ENCODE data around the gene CRELD2. TPM values are rescaled to one million over a fixed set of nuclear protein-coding genes. Genes with fewer than 3 reads are reported as not detected.

CRELD2 gene
- total and polyA plus RNA-seq, 5 donors, result 21.8 to 40.0 (median 26.5) TPM

DNA sequence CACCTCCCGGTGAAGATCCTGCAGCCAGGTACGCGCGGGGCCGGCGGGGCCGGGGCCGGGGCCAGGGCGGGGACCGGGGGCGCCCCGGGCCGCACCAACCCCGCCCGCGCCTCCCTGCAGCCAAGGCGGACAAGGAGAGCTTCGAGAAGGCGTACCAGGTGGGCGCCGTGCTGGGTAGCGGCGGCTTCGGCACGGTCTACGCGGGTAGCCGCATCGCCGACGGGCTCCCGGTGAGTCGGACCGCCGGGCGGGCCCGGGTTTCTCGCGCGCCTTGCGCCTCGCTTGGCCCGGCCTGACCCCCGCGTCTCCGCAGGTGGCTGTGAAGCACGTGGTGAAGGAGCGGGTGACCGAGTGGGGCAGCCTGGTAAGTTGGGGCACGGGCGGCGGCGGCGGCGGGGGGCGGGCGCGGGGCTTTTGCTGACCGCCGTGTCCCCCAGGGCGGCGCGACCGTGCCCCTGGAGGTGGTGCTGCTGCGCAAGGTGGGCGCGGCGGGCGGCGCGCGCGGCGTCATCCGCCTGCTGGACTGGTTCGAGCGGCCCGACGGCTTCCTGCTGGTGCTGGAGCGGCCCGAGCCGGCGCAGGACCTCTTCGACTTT lies 42.7 kb downstream of the CRELD2 start:
- no peak for ATAC-seq
- peak overlapping the region; percentile 97 for H3K27ac ChIP-seq (ENCODE audit: low read length)
- WGBS, result under 1% methylated on average over 83 of the region's 84 CpGs
- peaks cover 9% of the 10 kb centered on the region for H3K4me1 ChIP-seq (ENCODE audit: control insufficient read depth, insufficient read depth, low read length)
- no peaks in the 10 kb centered on the region for H3K27me3 ChIP-seq (ENCODE audit: control insufficient read depth, insufficient read depth)
- intact Hi-C loops (cut with DNase I), result no loop called here
- peak; percentile 62 to 81 (median 80) for DNase-seq
- peak overlapping the region; percentile 90 for H3K4me3 ChIP-seq (ENCODE audit: low read length)
- H3K9me3 ChIP-seq (ENCODE audit: control insufficient read depth, low read length), result no peaks in the 10 kb centered on the region

DNA sequence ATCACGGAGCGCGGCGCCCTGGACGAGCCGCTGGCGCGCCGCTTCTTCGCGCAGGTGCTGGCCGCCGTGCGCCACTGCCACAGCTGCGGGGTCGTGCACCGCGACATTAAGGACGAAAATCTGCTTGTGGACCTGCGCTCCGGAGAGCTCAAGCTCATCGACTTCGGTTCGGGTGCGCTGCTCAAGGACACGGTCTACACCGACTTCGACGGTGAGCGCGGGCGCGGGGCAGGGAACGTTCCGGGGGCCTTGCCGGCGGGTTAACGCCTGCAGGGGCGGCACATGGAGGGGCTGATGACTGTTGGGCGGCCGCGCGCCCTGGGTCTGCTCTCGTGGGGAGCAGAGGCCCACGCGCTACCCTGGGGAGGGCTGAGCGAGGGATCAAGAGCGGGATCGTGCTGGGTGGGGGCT lies 43.2 kb downstream of the CRELD2 start:
- no peaks in the 10 kb centered on the region for H3K27me3 ChIP-seq (ENCODE audit: control insufficient read depth, insufficient read depth)
- no peak for ATAC-seq
- DNase-seq, result peak in 1 of 3 donors; percentile 65
- no peaks in the 10 kb centered on the region for H3K9me3 ChIP-seq (ENCODE audit: control insufficient read depth, low read length)
- WGBS, result 2% methylated on average over 49 of the region's 49 CpGs
- peak overlapping the region; percentile 97 for H3K27ac ChIP-seq (ENCODE audit: low read length)
- peaks cover 14% of the 10 kb centered on the region for H3K4me1 ChIP-seq (ENCODE audit: control insufficient read depth, insufficient read depth, low read length)
- H3K4me3 ChIP-seq (ENCODE audit: low read length), result peak overlapping the region; percentile 90
- intact Hi-C loops (cut with DNase I), result no loop called here

DNA sequence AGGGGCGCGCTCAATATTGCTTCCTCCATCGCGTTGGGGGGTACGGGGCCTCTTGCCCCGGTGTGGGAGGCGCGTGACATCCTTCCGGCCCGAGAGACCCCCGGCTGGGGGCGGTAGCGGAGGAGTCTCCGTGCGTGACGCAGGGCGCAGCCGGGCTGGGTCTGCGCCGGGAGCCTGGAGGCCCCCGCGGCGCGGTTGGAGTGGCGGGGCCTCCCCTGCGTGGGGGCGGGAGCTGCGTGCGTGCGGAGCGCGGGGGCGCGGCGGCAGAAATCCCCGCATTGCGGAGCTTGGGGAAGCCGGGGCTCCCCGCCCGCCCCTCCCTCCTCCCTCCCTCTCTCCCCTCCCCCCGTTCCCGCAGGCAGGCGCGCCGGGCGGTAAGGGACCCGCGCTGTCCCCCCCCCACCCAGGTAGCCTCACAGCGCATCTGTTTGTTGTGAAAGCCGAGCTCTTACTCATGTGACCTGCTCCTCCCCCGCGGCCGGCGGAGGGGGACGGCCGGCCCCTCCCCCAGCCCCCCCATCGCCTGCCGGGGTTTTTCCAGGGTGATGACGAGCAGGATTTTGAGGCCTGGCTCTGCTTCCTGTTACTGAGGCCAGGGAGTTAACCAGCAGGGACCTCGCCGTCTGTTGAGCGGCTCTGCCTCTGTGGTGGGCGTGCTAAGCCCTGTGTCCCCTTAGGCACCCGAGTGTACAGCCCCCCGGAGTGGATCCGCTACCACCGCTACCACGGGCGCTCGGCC lies 43.7 kb downstream of the CRELD2 start:
- 4% methylated on average over 68 of the region's 70 CpGs for WGBS
- peaks cover 19% of the 10 kb centered on the region for H3K4me1 ChIP-seq (ENCODE audit: control insufficient read depth, insufficient read depth, low read length)
- DNase-seq (peak; percentile 89 to 95 (median 94)), ATAC-seq (peak; percentile 50 to 65)
- H3K4me3 ChIP-seq (ENCODE audit: low read length), result peak overlapping the region; percentile 90
- no peaks in the 10 kb centered on the region for H3K9me3 ChIP-seq (ENCODE audit: control insufficient read depth, low read length)
- peak overlapping the region; percentile 97 for H3K27ac ChIP-seq (ENCODE audit: low read length)
- no peaks in the 10 kb centered on the region for H3K27me3 ChIP-seq (ENCODE audit: control insufficient read depth, insufficient read depth)
- intact Hi-C loops (cut with DNase I), result no loop called here

DNA sequence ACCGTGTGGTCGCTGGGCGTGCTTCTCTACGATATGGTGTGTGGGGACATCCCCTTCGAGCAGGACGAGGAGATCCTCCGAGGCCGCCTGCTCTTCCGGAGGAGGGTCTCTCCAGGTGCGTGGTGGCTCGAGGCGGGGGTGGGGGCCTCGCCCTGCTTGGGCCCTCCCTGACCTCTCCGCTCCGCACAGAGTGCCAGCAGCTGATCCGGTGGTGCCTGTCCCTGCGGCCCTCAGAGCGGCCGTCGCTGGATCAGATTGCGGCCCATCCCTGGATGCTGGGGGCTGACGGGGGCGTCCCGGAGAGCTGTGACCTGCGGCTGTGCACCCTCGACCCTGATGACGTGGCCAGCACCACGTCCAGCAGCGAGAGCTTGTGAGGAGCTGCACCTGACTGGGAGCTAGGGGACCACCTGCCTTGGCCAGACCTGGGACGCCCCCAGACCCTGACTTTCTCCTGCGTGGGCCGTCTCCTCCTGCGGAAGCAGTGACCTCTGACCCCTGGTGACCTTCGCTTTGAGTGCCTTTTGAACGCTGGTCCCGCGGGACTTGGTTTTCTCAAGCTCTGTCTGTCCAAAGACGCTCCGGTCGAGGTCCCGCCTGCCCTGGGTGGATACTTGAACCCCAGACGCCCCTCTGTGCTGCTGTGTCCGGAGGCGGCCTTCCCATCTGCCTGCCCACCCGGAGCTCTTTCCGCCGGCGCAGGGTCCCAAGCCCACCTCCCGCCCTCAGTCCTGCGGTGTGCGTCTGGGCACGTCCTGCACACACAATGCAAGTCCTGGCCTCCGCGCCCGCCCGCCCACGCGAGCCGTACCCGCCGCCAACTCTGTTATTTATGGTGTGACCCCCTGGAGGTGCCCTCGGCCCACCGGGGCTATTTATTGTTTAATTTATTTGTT lies 44.6 kb downstream of the CRELD2 start:
- no peaks in the 10 kb centered on the region for H3K9me3 ChIP-seq (ENCODE audit: control insufficient read depth, low read length)
- peak in 1 of 2 donors; percentile 0 for ATAC-seq
- no peaks in the 10 kb centered on the region for H3K27me3 ChIP-seq (ENCODE audit: control insufficient read depth, insufficient read depth)
- intact Hi-C loops (cut with DNase I), result no loop called here
- H3K4me3 ChIP-seq (ENCODE audit: low read length), result peak overlapping the region; percentile 90
- peak overlapping the region; percentile 28 for H3K27ac ChIP-seq (ENCODE audit: low read length)
- WGBS, result 57% methylated on average over 63 of the region's 63 CpGs
- peaks cover 21% of the 10 kb centered on the region for H3K4me1 ChIP-seq (ENCODE audit: control insufficient read depth, insufficient read depth, low read length)
- DNase-seq, result peak; percentile 59 to 77 (median 73)

DNA sequence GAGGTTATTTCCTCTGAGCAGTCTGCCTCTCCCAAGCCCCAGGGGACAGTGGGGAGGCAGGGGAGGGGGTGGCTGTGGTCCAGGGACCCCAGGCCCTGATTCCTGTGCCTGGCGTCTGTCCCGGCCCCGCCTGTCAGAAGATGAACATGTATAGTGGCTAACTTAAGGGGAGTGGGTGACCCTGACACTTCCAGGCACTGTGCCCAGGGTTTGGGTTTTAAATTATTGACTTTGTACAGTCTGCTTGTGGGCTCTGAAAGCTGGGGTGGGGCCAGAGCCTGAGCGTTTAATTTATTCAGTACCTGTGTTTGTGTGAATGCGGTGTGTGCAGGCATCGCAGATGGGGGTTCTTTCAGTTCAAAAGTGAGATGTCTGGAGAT lies 45.2 kb downstream of the CRELD2 start:
- peak overlapping the region; percentile 90 for H3K4me3 ChIP-seq (ENCODE audit: low read length)
- peak overlapping the region; percentile 28 for H3K27ac ChIP-seq (ENCODE audit: low read length)
- DNase-seq, result peak in 1 of 3 donors; percentile 22
- intact Hi-C loops (cut with DNase I), result no loop called here
- WGBS, result 65% methylated on average over 6 of the region's 6 CpGs
- no peak for ATAC-seq
- H3K9me3 ChIP-seq (ENCODE audit: control insufficient read depth, low read length), result no peaks in the 10 kb centered on the region
- peaks cover 21% of the 10 kb centered on the region for H3K4me1 ChIP-seq (ENCODE audit: control insufficient read depth, insufficient read depth, low read length)
- no peaks in the 10 kb centered on the region for H3K27me3 ChIP-seq (ENCODE audit: control insufficient read depth, insufficient read depth)

DNA sequence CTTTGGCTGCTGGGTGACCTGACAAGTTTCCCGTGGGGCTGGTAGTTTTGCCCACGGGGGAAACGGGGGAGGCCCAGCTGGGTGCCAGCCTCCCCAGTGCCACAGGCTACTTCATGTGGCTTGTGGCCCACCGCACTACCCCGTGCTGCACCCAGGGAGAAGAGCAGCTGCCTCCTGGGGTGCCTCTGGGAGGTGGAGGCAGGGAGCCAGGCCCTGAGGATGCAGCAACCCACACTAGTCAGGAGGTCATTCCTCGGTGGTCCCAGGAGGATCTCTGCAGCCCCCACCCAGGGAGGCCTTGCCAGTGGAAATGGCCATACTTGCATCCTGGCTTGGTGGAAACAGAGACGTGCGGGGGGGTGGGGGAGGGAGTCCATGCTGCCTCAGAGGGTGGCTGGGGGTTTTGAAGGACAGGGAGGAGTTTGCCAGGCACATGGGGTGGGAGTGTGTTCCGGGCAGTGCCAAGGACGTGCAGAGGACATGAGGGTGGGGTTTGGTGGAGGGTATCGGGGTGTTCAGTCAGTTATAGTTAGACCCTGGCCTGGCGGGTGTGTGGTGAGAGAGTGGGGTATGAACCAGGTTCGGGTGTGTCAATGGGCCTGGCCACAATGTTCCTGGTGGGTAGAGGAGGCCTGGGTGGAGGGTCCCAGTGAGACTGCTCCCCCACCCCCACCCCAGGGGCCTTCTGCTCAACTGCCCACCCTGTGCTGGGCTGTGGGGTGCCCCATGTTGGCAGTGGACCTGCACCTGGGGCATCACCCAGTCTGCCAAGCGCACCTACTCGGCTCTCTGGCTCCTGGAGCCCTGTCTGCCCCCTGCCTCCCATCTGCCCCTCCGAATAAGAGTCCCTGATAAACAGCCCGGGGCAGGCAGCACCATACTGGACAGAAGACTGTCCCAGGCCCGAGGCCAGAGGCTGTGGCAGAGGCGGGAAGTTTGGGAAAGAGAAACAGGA lies 46.0 kb downstream of the CRELD2 start:
- peak; percentile 23 to 64 (median 60) for DNase-seq
- 58% methylated on average over 19 of the region's 19 CpGs for WGBS
- ATAC-seq, result no peak
- intact Hi-C loops (cut with DNase I), result no loop called here
- H3K27ac ChIP-seq (ENCODE audit: low read length), result peak overlapping the region; percentile 20
- no peaks in the 10 kb centered on the region for H3K9me3 ChIP-seq (ENCODE audit: control insufficient read depth, low read length)
- peaks cover 21% of the 10 kb centered on the region for H3K4me1 ChIP-seq (ENCODE audit: control insufficient read depth, insufficient read depth, low read length)
- no peaks in the 10 kb centered on the region for H3K27me3 ChIP-seq (ENCODE audit: control insufficient read depth, insufficient read depth)
- H3K4me3 ChIP-seq (ENCODE audit: low read length), result no peak overlapping the region

DNA sequence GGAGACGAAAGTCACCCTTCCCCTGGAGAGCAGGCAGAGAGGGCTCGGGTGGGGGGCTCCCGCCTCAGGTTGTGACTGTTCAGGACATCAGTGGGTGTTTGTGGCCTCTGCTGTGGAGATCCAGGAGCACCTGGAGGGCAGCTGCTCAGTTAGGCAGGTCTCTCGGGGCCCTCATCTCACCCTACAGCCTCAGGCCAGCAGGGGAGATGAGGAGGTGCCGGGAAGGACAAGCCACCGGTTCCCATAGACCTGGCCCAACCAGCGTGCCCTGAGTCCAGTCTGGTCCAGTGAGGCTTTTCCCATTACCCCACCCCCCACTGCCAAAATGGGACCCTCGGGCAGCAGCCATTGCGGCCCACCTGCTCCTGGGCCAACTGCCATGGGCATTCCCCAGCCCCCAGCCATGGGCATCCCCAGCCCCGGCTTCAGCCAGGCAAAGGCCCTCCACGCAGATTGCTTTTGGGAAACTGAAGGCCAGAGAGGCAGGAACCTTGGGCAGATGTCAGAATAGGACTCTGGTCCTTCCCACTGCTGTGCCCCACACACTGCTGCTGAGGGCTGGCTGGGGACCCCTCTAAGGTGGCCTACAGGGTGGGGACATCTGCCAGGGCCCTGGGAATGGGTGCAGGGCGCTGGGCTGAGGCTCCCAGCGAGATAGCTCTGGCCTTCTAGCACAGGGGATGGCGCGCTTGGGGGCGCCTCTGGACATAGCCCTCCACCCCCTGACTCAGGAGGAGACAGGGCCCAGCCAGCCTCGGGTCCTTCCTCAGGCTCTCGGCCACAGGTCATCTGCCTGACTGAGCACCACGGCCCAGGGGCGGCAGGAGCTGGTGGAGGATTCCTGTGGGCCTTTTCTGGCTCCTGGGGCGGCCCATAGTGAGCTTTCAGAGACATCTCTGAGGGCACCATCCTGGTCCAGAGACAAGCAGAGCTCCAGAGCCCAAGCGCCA lies 46.9 kb downstream of the CRELD2 start:
- WGBS, result 78% methylated on average over 22 of the region's 22 CpGs
- H3K4me1 ChIP-seq (ENCODE audit: control insufficient read depth, insufficient read depth, low read length), result peaks cover 18% of the 10 kb centered on the region

DNA sequence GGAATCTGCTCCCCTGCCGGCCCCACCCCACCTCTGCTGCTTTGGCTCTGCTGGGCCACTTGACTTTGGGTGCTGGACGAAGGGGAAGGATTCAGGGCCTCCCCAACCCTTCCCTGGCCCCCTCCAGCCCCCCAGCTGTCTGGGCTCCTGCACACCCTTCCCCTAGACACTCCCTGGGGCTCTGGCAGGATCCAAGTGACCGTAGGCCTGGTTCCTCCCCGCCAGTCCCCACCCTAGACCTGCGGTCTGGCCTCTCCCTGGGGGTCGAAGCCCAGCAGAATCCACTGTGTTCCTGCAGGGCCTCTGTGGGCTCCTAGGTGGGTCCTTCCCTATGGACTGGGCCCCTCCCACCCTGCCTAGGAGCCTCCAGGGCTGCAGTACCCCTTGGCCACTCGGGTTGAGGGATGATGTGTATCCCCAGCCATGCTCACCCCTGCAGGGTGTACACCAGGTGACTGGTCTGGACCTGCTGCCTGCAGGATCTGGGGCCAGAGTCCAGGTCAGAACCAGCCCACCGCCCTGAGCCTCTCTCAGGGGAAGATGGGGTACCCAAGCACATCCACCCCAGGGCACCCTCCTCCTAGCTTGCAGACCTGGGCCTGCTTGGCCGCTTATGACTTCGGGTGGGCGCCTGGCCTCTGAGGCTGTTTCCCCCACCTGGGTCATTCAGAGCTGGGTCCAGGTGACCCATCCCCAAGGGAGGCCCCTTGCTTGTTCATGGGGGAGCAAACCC lies 47.8 kb downstream of the CRELD2 start:
- WGBS, result 79% methylated on average over 11 of the region's 11 CpGs
- no peaks in the 10 kb centered on the region for H3K27me3 ChIP-seq (ENCODE audit: control insufficient read depth, insufficient read depth)
- H3K27ac ChIP-seq (ENCODE audit: low read length), result peak overlapping the region; percentile 55
- DNase-seq (peak; percentile 23 to 58 (median 51)), ATAC-seq (no peak)
- no peak overlapping the region for H3K4me3 ChIP-seq (ENCODE audit: low read length)
- H3K4me1 ChIP-seq (ENCODE audit: control insufficient read depth, insufficient read depth, low read length), result peaks cover 18% of the 10 kb centered on the region
- no peaks in the 10 kb centered on the region for H3K9me3 ChIP-seq (ENCODE audit: control insufficient read depth, low read length)
- intact Hi-C loops (cut with DNase I), result no loop called here

More for the DNA sequence above, 46.9 kb downstream of the CRELD2 start:
- ATAC-seq, result no peak
- no peaks in the 10 kb centered on the region for H3K9me3 ChIP-seq (ENCODE audit: control insufficient read depth, low read length)
- H3K27ac ChIP-seq (ENCODE audit: low read length), result peak overlapping the region; percentile 19
- H3K4me3 ChIP-seq (ENCODE audit: low read length), result no peak overlapping the region
- DNase-seq, result peak; percentile 22 to 69 (median 55)
- no peaks in the 10 kb centered on the region for H3K27me3 ChIP-seq (ENCODE audit: control insufficient read depth, insufficient read depth)
- intact Hi-C loops (cut with DNase I), result no loop called here
